ENCODE results near the gene NRP1. TPM values are rescaled to one million over a fixed set of nuclear protein-coding genes. Genes with fewer than 3 reads are reported as not detected.

The NRP1 gene
- total and polyA plus RNA-seq, 2 of the 8 experiments (the other 6 are each of a cell fraction or from before 2014, with no cell fraction given) = 1.2 to 2.1 TPM

GRCh38 chr10:33279811-33280602 is 54.5 kb downstream of the NRP1 start (continued):
- TF ChIP-seq CHD7 (IDR thresholded peaks at IDR 0.05; ENCODE audit: insufficient replicate concordance, low read length) = no peak
- TF ChIP-seq POLR2A (IDR thresholded peaks at IDR 0.05; ENCODE audit: control extremely low read depth in 1 of 2, low read depth in 2 of 2, low read length in 2 of 2) = no peak
- no peak for TF ChIP-seq POU5F1 (IDR thresholded peaks at IDR 0.05; ENCODE audit: low read depth, low read length)
- no peak for TF ChIP-seq SUZ12 (IDR thresholded peaks at IDR 0.05; ENCODE audit: low read length)
- TF ChIP-seq BRCA1 (IDR thresholded peaks at IDR 0.05; ENCODE audit: low read depth, low read length) = no peak
- TF ChIP-seq EP300 (IDR thresholded peaks at IDR 0.05; ENCODE audit: borderline replicate concordance in 1 of 2, low read depth in 2 of 2, low read length in 2 of 2) = no peak
- no peak for TF ChIP-seq SIX5 (IDR thresholded peaks at IDR 0.05; ENCODE audit: low read depth, low read length)
- no peak for TF ChIP-seq ATF3 (IDR thresholded peaks at IDR 0.05; ENCODE audit: insufficient read depth, low read depth, low read length)
- TF ChIP-seq ZNF274 (IDR thresholded peaks at IDR 0.05; ENCODE audit: borderline replicate concordance, extremely low read depth, low read length) = no peak
- TF ChIP-seq SP1 (IDR thresholded peaks at IDR 0.05; ENCODE audit: low read depth, low read length) = no peak
